Right renal pelvis (tissue), 4 donors: Measurements from ENCODE around the gene MTM1. TPM values are rescaled to one million over a fixed set of nuclear protein-coding genes. Genes with fewer than 3 reads are reported as not detected.

Source experiments
- DNase-seq, 4 donors: peaks; one replicate each; pipeline ENCODE4 v3.0.0-alpha.2; 2013; ENCODE audit warnings: low read depth in 4 of 4, low spot score in 3 of 4, missing footprints in 1 of 4
- polyA plus RNA-seq, 4 donors: library from polyadenylated mRNA; unstranded; fragments of 120-200 nt; gene quantifications; one replicate each; pipeline ENCODE4 v1.2.1, GENCODE V29; 2013; ENCODE audit not compliant: insufficient read length in 4 of 4

Gene MTM1
- polyA plus RNA-seq, 4 donors: 11.0 to 15.5 (median 13.8) TPM

DNA sequence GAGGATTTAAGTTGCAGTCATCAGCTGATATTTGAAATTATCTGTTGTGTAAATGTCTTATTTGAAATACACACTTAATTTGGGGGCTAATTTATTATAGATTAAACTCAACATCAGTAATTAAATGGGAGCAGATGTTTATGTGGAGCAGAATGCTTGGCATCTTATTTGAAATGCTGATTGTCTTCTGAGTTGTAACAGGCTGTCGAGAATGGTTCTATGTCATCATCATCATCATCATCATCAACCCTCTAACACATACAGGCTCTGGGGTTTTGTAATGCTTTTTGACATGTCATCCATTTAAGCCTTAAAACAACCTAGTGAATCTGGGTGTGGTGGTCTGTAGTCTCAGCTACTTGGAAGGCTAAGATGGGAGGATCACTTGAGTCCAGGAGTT, 133.0 kb downstream of the MTM1 start:
- no peak for DNase-seq

DNA sequence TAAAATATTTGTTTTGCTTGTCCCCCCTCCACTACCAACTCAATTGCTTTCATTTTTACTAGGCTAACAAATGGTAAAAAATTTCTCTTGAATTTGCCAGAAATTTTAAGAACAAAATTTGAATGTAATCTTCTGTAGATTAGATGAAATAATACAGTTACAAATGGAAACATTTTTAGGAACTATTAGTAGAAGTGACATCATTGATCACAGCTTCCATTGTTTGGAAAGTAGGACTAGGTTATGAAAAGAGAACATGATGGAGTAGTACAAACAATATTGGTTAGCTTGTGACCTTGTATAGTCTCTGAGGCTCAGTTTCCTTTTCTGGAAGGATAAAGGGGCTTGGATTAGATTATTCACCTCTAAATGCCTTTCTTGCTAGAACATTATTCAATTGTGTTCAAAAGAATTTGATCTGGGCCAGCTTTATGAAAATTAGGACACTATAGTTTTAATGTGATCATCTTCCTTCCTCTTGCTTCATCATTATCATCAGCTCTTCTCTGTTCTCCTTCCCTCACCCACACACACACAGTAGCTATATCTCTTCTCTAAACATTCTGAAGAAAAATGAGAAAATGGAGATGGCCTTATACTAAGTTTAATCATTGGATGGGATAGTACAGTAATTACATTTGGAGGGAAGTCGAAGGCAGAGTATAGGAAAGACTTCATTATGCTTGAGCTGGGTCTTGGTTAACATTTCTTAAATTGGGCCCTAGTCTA, 134.7 kb downstream of the MTM1 start:
- DNase-seq: no peak

DNA sequence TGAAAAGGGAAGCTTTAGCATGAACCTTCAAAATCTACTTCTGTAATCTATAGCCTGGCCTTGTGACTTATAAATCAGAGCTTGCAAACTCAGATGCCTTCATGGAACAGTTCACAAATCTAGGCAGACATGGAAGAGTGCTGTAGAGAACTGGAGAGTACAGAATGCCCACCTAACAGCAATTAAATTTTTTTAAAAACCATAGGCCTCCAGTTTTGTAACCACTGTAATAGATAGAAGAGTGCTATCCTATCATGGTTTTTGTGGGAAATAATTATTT, 135.2 kb downstream of the MTM1 start:
- no peak for DNase-seq

DNA sequence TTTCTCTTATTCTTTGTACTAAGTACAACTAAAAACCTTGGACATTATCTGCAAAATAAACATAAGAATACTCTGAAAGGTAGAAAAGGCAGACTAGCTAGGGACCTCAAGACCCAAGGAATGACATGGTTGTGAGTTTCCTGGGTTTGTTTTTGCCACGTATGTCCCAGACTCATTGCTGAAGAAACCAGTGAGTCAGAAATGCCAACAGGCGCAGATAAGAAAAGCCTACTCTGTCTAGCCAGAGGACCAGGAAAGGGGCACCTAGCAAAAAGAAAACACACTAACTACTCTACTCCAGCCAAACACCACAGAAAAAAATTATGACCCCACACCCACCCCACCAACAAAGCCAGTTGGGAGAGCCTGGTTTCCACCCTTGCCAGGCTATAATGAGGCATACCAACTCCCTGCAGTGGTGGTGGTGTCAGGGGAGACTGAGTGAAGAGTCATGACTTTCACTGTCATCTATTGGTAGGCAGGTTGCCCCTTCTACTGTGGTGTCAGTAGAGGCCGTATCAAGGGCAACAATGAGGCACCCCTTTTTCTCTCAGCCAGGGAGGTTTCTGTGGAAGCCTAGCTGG, 135.7 kb downstream of the MTM1 start:
- no peak for DNase-seq

DNA sequence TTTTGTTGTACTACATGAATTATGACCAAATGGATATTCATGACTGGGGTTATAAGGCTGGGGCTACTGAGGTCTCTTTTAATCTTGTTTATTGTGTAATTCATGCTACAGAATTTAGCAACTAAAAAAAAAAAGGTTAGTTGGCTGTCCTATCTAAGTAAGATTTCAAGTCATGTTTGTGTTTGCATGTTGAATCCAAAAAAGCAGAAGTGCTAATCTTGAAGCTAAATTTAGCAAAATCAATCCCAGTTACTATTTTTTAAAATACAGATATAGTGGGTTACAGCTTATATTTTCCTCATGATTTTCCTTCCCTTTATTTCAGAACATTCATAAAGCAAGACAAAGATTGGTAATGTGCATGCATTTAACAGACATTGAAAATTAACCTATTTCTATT, 144.2 kb downstream of the MTM1 start:
- DNase-seq: no peak

DNA sequence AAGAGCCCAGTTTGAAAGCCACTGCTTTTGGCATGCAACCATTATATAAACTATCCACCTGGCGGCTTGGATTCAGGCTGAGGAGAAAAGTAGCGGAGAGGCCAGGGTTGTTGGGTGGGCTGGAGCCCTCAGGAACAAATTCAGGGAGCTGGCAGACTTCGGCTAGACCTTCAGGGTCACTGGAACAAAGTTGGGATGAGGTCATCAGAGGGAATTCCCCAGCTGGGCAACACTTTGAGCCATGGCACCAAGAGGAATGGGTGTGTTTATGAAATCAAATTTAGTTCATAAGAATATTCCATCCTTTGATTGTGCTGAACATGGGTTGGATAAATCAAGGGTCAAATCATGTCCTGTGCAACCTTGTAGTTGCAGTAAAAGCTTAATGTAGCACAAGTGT, 146.8 kb downstream of the MTM1 start:
- DNase-seq: no peak

DNA sequence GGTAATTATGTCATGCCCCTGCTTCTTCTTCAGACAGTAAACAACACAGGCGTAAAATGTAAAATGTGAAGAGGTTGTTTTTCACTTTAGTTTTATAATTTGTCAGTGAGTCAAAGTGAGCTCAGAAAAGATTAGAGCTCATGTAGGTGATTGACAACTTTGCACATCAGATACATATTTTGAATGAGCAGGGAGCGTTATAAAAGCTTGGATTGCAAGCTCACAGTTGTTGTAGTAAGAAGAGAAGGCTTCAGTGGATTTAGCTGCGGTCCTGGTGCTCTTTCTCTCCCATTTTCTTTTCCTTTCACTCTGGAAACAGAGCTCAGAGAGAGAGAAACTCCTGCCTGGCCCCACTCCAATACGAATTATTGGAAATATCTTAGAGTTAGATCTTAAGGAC, 151.2 kb downstream of the MTM1 start:
- DNase-seq: no peak

Other genes starting within 250 kb of the MTM1 start
- gene MAMLD1, start 205.3 kb upstream of the MTM1 start, polyA plus RNA-seq: 1 to 10 TPM; 6.9 to 7.4 (median 7.2) TPM
- 10 to 100 TPM; 26.0 to 30.7 (median 27.6) TPM for gene MTMR1, start 124.8 kb downstream of the MTM1 start, polyA plus RNA-seq